A673 (cell line): ENCODE data around the gene CTIF.

Experiments
- CTCF ChIP-seq: fragments of 300-800, 200-600 bp; sonication (generic); conservative IDR thresholded peaks from 2 replicates; pipeline ENCODE4 v1.5.1; 2017; ENCODE audit warnings: low read depth, mild to moderate bottlenecking, antibody characterized with exemption, low read length, moderate library complexity, mixed read lengths
- EZH2 ChIP-seq: fragments of 200-600 bp; sonication (generic); IDR thresholded peaks from 2 replicates; pipeline ENCODE4 v1.6.1; 2017; ENCODE audit warnings: borderline replicate concordance, low read depth, mild to moderate bottlenecking, mixed read lengths, antibody characterized with exemption, low read length; ENCODE audit not compliant: poor library complexity, severe bottlenecking

GRCh38 chr18:48667276-48668254, 128.7 kb downstream of the CTIF start:
- no peak for TF ChIP-seq CTCF
- no peak for TF ChIP-seq EZH2
